Transverse colon (tissue), 4 donors: Measurements from ENCODE around the gene OXNAD1. TPM values are rescaled to one million over a fixed set of nuclear protein-coding genes. Genes with fewer than 3 reads are reported as not detected.

ENCODE experiments used
- DNase-seq: peaks from one replicate; pipeline ENCODE4 v3.0.0-alpha.2; 2019
- H3K27ac ChIP-seq, 4 donors: fragments of 200-600 bp; sonication (generic); 2 replicates each; pipeline ENCODE4 v1.5.1; 2016 to 2018; ENCODE audit warnings: inconsistent platforms in 4 of 4
- H3K27me3 ChIP-seq: fragments of 200-600 bp; sonication (generic); 2 replicates; pipeline ENCODE4 v1.5.1; 2017; ENCODE audit warnings: inconsistent platforms
- H3K36me3 ChIP-seq, 4 donors: fragments of 200-600 bp; sonication (generic); 2 replicates each; pipeline ENCODE4 v1.5.1; 2017 to 2019; ENCODE audit warnings: inconsistent platforms in 4 of 4
- H3K4me1 ChIP-seq, 4 donors: fragments of 200-600 bp; sonication (generic); 2 replicates each; pipeline ENCODE4 v1.5.1; 2017 to 2020; ENCODE audit warnings: inconsistent platforms in 4 of 4
- H3K4me3 ChIP-seq, 4 donors: fragments of 200-600 bp; sonication (generic); 1 replicate in 1 of 4; 2 replicates in 3 of 4; pipeline versions ENCODE4 v1.5.1 to v1.6.1; 2017 to 2019; ENCODE audit warnings: inconsistent platforms in 4 of 4
- H3K9me3 ChIP-seq, 2 donors: fragments of 200-600 bp; sonication (generic); 2 replicates each; pipeline ENCODE4 v1.5.1; 2017 to 2019; ENCODE audit warnings: inconsistent platforms in 2 of 2
- CTCF ChIP-seq, 5 experiments: fragments of 200-600 bp in 3 of 5; fragments of 450-650 bp in 2 of 5; sonication (generic) in 3 of 5; IDR thresholded peaks; 1 replicate in 2 of 5; 2 replicates in 3 of 5; pipeline ENCODE4 v1.5.1; 2016 to 2017; ENCODE audit warnings: antibody characterized with exemption in 5 of 5, inconsistent platforms in 3 of 5, mild to moderate bottlenecking in 2 of 5, moderate library complexity in 1 of 5
- EP300 ChIP-seq: sonication (generic); formaldehyde crosslinking; IDR thresholded peaks from one replicate; pipeline ENCODE4 v1.6.1; 2017; ENCODE audit warnings: antibody characterized with exemption, low read depth
- POLR2A ChIP-seq: fragments of 450-650 bp; IDR thresholded peaks from one replicate; pipeline ENCODE4 v1.6.1; 2016; ENCODE audit warnings: antibody characterized with exemption, mild to moderate bottlenecking, moderate library complexity
- POLR2AphosphoS5 ChIP-seq, 3 donors: sonication (generic); formaldehyde crosslinking; IDR thresholded peaks; one replicate each; pipeline ENCODE4 v1.6.1; 2016; ENCODE audit warnings: antibody characterized with exemption in 3 of 3
- WGBS, 2 donors: methylation state at CpG; one replicate each; pipeline ENCODE4 v1.1.5; 2018; ENCODE audit warnings: low coverage in 1 of 2; 5-methylcytosine and 5-hydroxymethylcytosine counted together
- in situ Hi-C, 4 donors: fragments of 200-750 bp; cut with MboI; loops; one replicate each; pipeline versions ENCODE4 v1.15.0 to v1.15.1; 2017; ENCODE audit warnings: low sequenced_read_pairs in 3 of 4, low pct_ligation_motif_present in 1 of 4, low pct_unique_long_range_greater_than_20kb in 1 of 4
- intact Hi-C: fragments of 100-400 bp; cut with DNase I; formaldehyde crosslinking; loops from one replicate; pipeline ENCODE4 v1.15.1; 2023; ENCODE audit warnings: low total_unique reads
- total RNA-seq, 4 donors: library from RNA; depleted of rRNA; stranded (reverse); fragments of >200 nt; gene quantifications; one replicate each; pipeline ENCODE4 v1.1.0, GENCODE V29; 2016

The OXNAD1 gene
- total RNA-seq, 4 donors from 2014 or later = 20.6 to 91.1 (median 40.0) TPM

- in situ Hi-C loops (no loop called here), intact Hi-C loops (no loop called here)
- H3K36me3 ChIP-seq = no peaks in the 10 kb centered on the region
- no peaks in the 10 kb centered on the region for H3K4me1 ChIP-seq
- TF ChIP-seq POLR2AphosphoS5 (IDR thresholded peaks at IDR 0.05) (no peak), EP300 (no peak), CTCF (IDR thresholded peaks at IDR 0.05) (no peak), POLR2A (no peak)
- no peak overlapping the region for H3K27ac ChIP-seq
- peaks cover 6 to 11% of the 10 kb centered on the region in 2 donors for H3K9me3 ChIP-seq
- H3K27me3 ChIP-seq = no peaks in the 10 kb centered on the region
- DNase-seq = no peak
- WGBS, 2 donors = 86 to 92% methylated on average over 4 of the region's 4 CpGs
- H3K4me3 ChIP-seq = no peak overlapping the region
Measured at GRCh38 chr3:16330351-16330750, 65.3 kb downstream of the OXNAD1 start.

GRCh38 chr3:16331319-16331883 lies 66.4 kb downstream of the OXNAD1 start:
- WGBS, 2 donors = 85 to 95% methylated on average over 3 of the region's 3 CpGs
- no peaks in the 10 kb centered on the region for H3K4me1 ChIP-seq
- no peak overlapping the region for H3K4me3 ChIP-seq
- H3K9me3 ChIP-seq = peaks cover 6 to 11% of the 10 kb centered on the region in 2 donors
- no peaks in the 10 kb centered on the region for H3K27me3 ChIP-seq
- intact Hi-C loops = no loop called here
- H3K27ac ChIP-seq = no peak overlapping the region
- no peaks in the 10 kb centered on the region for H3K36me3 ChIP-seq
- in situ Hi-C loops = no loop called here
- TF ChIP-seq CTCF (IDR thresholded peaks at IDR 0.05) (no peak), POLR2A (no peak), POLR2AphosphoS5 (IDR thresholded peaks at IDR 0.05) (no peak), EP300 (no peak)
- no peak for DNase-seq

GRCh38 chr3:16332904-16333426 lies 68.0 kb downstream of the OXNAD1 start:
- 86 to 88% methylated on average over 1 of the region's 1 CpG for WGBS, 2 donors
- H3K27ac ChIP-seq = no peak overlapping the region
- H3K27me3 ChIP-seq = no peaks in the 10 kb centered on the region
- intact Hi-C loops = no loop called here
- TF ChIP-seq CTCF (IDR thresholded peaks at IDR 0.05) (no peak), POLR2A (no peak), EP300 (no peak), POLR2AphosphoS5 (IDR thresholded peaks at IDR 0.05) (no peak)
- in situ Hi-C loops = no loop called here
- no peak for DNase-seq
- no peak overlapping the region for H3K4me3 ChIP-seq
- no peaks in the 10 kb centered on the region for H3K4me1 ChIP-seq
- no peaks in the 10 kb centered on the region for H3K36me3 ChIP-seq
- H3K9me3 ChIP-seq = peaks cover 6 to 11% of the 10 kb centered on the region in 2 donors

- in situ Hi-C loops (no loop called here), intact Hi-C loops (no loop called here)
- Histone ChIP-seq H3K36me3 (no peaks in the 10 kb centered on the region), H3K4me1 (peaks cover 0 to 8% (median 0%) of the 10 kb centered on the region in 4 donors), H3K4me3 (no peak overlapping the region), H3K9me3 (peaks cover 6 to 11% of the 10 kb centered on the region in 2 donors), H3K27ac (no peak overlapping the region), H3K27me3 (no peaks in the 10 kb centered on the region)
- 63 to 79% methylated on average over 3 to 4 of the region's 4 CpGs for WGBS, 2 donors
- TF ChIP-seq POLR2A (no peak), EP300 (no peak), CTCF (IDR thresholded peaks at IDR 0.05) (no peak), POLR2AphosphoS5 (IDR thresholded peaks at IDR 0.05) (no peak)
- DNase-seq = no peak
Measured at GRCh38 chr3:16334909-16335308, 69.9 kb downstream of the OXNAD1 start.
